Measurements from ENCODE around the gene CCDC195. TPM values are rescaled to one million over a fixed set of nuclear protein-coding genes. Genes with fewer than 3 reads are reported as not detected.

The CCDC195 gene
- total RNA-seq, 1 donor, result not detected

DNA sequence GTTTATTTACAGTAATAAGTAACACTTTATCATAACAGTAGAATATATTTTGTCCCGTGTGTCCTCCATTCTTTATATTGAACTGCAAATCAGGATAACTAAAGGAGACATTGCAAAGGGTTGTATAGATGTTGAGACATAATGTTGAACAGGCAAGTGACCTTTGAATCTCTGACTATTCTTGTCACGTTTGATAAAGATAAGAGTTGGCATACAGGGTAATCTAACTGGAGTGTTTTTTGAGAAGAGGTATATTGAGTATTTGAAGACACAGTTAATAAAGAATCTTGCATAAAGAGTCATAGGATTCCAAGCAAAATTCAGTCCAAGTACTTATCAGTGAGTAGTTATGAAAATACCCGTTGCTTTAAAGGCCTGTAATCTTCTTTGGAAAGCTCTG is 21.7 kb downstream of the CCDC195 start:
- Histone ChIP-seq H2AFZ (ENCODE audit: low read length) (no peak overlapping the region), H3K4me3 (ENCODE audit: insufficient read depth, low read length) (no peak overlapping the region), H3K79me2 (ENCODE audit: insufficient read depth, low read length) (no peaks in the 10 kb centered on the region), H4K20me1 (ENCODE audit: insufficient read depth, low read length) (no peaks in the 10 kb centered on the region), H3K9me3 (ENCODE audit: low read depth, low read length) (no peaks in the 10 kb centered on the region), H3K36me3 (ENCODE audit: insufficient read depth, low read length) (no peaks in the 10 kb centered on the region), H3K27me3 (ENCODE audit: insufficient read depth, low read length) (no peaks in the 10 kb centered on the region), H3K4me1 (ENCODE audit: insufficient read depth, low read length) (no peaks in the 10 kb centered on the region), H3K27ac (ENCODE audit: low read depth, low read length) (no peak overlapping the region), H3K4me2 (ENCODE audit: insufficient read depth, low read length) (no peak overlapping the region)
- TF ChIP-seq CTCF (IDR thresholded peaks at IDR 0.05; ENCODE audit: extremely low read depth, low read depth, low read length), result no peak
- DNase-seq (ENCODE audit: insufficient read length, low spot score, missing footprints), result no peak

DNA sequence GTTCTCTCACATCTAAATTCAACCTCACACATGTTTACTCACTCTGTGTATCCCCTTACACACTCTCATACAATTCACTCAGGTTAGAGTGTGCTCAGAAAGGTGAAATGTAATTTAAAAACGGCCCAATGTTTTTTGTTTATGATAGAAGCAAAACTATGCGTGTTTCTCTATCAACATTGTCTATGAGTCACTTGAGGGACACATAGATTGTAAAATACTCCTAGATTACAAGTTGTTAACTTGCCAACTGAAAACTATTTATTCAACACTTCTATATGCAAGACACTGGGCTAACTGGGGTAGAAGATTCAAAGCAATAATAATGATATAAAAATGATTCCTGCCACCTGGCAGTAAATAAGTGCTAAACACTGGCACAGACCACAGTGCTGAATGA is 24.6 kb downstream of the CCDC195 start:
- Histone ChIP-seq H3K79me2 (ENCODE audit: insufficient read depth, low read length) (no peaks in the 10 kb centered on the region), H3K4me1 (ENCODE audit: insufficient read depth, low read length) (no peaks in the 10 kb centered on the region), H3K4me2 (ENCODE audit: insufficient read depth, low read length) (no peak overlapping the region), H3K36me3 (ENCODE audit: insufficient read depth, low read length) (no peaks in the 10 kb centered on the region), H3K9me3 (ENCODE audit: low read depth, low read length) (no peaks in the 10 kb centered on the region), H4K20me1 (ENCODE audit: insufficient read depth, low read length) (no peaks in the 10 kb centered on the region), H3K27ac (ENCODE audit: low read depth, low read length) (no peak overlapping the region), H3K27me3 (ENCODE audit: insufficient read depth, low read length) (no peaks in the 10 kb centered on the region), H3K4me3 (ENCODE audit: insufficient read depth, low read length) (no peak overlapping the region), H2AFZ (ENCODE audit: low read length) (no peak overlapping the region)
- TF ChIP-seq CTCF (IDR thresholded peaks at IDR 0.05; ENCODE audit: extremely low read depth, low read depth, low read length), result no peak
- DNase-seq (ENCODE audit: insufficient read length, low spot score, missing footprints), result no peak

DNA sequence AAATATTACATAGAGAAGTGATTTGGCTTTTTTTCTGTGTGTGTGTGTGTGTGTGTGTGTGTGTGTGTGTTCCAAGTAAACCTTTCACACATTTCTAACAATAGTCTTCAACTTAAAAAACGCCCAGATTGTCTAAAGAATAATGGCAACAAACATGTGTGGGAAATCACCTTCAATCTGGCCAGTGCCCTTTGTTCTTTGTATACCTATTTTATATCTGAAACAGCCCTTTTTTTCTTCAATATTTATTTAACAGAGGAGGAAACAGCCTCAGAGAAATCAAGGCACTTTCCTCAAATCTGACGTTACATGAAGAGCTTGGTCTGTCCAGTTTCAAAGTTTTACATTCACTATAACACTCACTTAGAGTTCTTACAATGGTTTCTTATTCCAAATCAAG is 25.3 kb downstream of the CCDC195 start:
- no peaks in the 10 kb centered on the region for H3K27me3 ChIP-seq (ENCODE audit: insufficient read depth, low read length)
- H3K4me2 ChIP-seq (ENCODE audit: insufficient read depth, low read length), result no peak overlapping the region
- no peaks in the 10 kb centered on the region for H3K9me3 ChIP-seq (ENCODE audit: low read depth, low read length)
- DNase-seq (ENCODE audit: insufficient read length, low spot score, missing footprints), result no peak
- H3K4me3 ChIP-seq (ENCODE audit: insufficient read depth, low read length), result no peak overlapping the region
- no peaks in the 10 kb centered on the region for H3K36me3 ChIP-seq (ENCODE audit: insufficient read depth, low read length)
- no peaks in the 10 kb centered on the region for H3K4me1 ChIP-seq (ENCODE audit: insufficient read depth, low read length)
- no peak for TF ChIP-seq CTCF (IDR thresholded peaks at IDR 0.05; ENCODE audit: extremely low read depth, low read depth, low read length)
- no peaks in the 10 kb centered on the region for H3K79me2 ChIP-seq (ENCODE audit: insufficient read depth, low read length)
- no peak overlapping the region for H3K27ac ChIP-seq (ENCODE audit: low read depth, low read length)
- H2AFZ ChIP-seq (ENCODE audit: low read length), result no peak overlapping the region
- no peaks in the 10 kb centered on the region for H4K20me1 ChIP-seq (ENCODE audit: insufficient read depth, low read length)

GRCh38 chr2:224689539-224689938 is 26.6 kb downstream of the CCDC195 start:
- no peaks in the 10 kb centered on the region for H3K4me1 ChIP-seq (ENCODE audit: insufficient read depth, low read length)
- H3K79me2 ChIP-seq (ENCODE audit: insufficient read depth, low read length), result no peaks in the 10 kb centered on the region
- DNase-seq (ENCODE audit: insufficient read length, low spot score, missing footprints), result no peak
- no peak overlapping the region for H3K4me3 ChIP-seq (ENCODE audit: insufficient read depth, low read length)
- H3K9me3 ChIP-seq (ENCODE audit: low read depth, low read length), result no peaks in the 10 kb centered on the region
- H2AFZ ChIP-seq (ENCODE audit: low read length), result no peak overlapping the region
- TF ChIP-seq CTCF (IDR thresholded peaks at IDR 0.05; ENCODE audit: extremely low read depth, low read depth, low read length), result no peak
- no peak overlapping the region for H3K4me2 ChIP-seq (ENCODE audit: insufficient read depth, low read length)
- H3K27ac ChIP-seq (ENCODE audit: low read depth, low read length), result no peak overlapping the region
- H3K36me3 ChIP-seq (ENCODE audit: insufficient read depth, low read length), result no peaks in the 10 kb centered on the region
- no peaks in the 10 kb centered on the region for H3K27me3 ChIP-seq (ENCODE audit: insufficient read depth, low read length)
- no peaks in the 10 kb centered on the region for H4K20me1 ChIP-seq (ENCODE audit: insufficient read depth, low read length)
